ENCODE measurements around the gene SLC6A6. TPM values are rescaled to one million over a fixed set of nuclear protein-coding genes. Genes with fewer than 3 reads are reported as not detected.

SLC6A6 gene
- total and polyA plus RNA-seq, 4 donors, result 0.92 to 7.2 (median 2.9) TPM

DNA sequence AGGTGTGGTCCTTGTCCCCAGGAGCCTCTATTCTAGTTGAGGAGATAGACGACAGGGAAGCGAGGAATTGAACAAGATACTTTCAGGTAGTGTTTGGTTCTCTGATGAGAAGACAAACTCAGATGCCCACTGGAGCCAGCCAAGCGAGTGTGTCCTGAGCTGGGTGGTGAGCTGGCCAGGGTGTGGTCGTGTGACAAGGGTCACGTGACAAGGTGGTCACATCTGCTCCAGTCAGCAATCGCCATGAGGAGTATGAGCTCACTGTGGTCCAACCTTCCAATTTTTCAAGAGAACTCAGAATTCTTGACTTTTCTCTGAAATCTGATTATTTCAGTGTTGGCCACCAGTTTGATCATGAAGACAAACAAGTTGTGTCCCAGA is 39.5 kb downstream of the SLC6A6 start:
- H3K4me3 ChIP-seq (ENCODE audit: low read depth in 1 of 3, low read length in 3 of 3), result no peak overlapping the region
- H3K27ac ChIP-seq (ENCODE audit: low read depth in 1 of 2, low read length in 2 of 2), result no peak overlapping the region
- TF ChIP-seq, protein P1, sequence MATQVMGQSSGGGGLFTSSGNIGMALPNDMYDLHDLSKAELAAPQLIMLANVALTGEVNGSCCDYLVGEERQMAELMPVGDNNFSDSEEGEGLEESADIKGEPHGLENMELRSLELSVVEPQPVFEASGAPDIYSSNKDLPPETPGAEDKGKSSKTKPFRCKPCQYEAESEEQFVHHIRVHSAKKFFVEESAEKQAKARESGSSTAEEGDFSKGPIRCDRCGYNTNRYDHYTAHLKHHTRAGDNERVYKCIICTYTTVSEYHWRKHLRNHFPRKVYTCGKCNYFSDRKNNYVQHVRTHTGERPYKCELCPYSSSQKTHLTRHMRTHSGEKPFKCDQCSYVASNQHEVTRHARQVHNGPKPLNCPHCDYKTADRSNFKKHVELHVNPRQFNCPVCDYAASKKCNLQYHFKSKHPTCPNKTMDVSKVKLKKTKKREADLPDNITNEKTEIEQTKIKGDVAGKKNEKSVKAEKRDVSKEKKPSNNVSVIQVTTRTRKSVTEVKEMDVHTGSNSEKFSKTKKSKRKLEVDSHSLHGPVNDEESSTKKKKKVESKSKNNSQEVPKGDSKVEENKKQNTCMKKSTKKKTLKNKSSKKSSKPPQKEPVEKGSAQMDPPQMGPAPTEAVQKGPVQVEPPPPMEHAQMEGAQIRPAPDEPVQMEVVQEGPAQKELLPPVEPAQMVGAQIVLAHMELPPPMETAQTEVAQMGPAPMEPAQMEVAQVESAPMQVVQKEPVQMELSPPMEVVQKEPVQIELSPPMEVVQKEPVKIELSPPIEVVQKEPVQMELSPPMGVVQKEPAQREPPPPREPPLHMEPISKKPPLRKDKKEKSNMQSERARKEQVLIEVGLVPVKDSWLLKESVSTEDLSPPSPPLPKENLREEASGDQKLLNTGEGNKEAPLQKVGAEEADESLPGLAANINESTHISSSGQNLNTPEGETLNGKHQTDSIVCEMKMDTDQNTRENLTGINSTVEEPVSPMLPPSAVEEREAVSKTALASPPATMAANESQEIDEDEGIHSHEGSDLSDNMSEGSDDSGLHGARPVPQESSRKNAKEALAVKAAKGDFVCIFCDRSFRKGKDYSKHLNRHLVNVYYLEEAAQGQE (IDR thresholded peaks at IDR 0.05), result no peak
- TF ChIP-seq HNF4A (conservative IDR thresholded peaks at IDR 0.05) (no peak), EGR1 (IDR thresholded peaks at IDR 0.05; ENCODE audit: low read depth in 2 of 2) (no peak), GABPA (IDR thresholded peaks at IDR 0.05 in 1 of 2, conservative IDR thresholded peaks at IDR 0.05 in 1 of 2) (no peak), TAF1 (conservative IDR thresholded peaks at IDR 0.05) (no peak), HNF4G (IDR thresholded peaks at IDR 0.05) (no peak)
- TF ChIP-seq, protein P2, sequence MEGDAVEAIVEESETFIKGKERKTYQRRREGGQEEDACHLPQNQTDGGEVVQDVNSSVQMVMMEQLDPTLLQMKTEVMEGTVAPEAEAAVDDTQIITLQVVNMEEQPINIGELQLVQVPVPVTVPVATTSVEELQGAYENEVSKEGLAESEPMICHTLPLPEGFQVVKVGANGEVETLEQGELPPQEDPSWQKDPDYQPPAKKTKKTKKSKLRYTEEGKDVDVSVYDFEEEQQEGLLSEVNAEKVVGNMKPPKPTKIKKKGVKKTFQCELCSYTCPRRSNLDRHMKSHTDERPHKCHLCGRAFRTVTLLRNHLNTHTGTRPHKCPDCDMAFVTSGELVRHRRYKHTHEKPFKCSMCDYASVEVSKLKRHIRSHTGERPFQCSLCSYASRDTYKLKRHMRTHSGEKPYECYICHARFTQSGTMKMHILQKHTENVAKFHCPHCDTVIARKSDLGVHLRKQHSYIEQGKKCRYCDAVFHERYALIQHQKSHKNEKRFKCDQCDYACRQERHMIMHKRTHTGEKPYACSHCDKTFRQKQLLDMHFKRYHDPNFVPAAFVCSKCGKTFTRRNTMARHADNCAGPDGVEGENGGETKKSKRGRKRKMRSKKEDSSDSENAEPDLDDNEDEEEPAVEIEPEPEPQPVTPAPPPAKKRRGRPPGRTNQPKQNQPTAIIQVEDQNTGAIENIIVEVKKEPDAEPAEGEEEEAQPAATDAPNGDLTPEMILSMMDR (IDR thresholded peaks at IDR 0.05; ENCODE audit: low read depth, low read length, missing input control), result no peak
- no peak for DNase-seq (ENCODE audit: low spot score)
- 92% methylated on average over 6 of the region's 6 CpGs for WGBS
- H3K9ac ChIP-seq (ENCODE audit: low read depth in 1 of 2, low read length in 2 of 2), result no peak overlapping the region
- H3K9me3 ChIP-seq (ENCODE audit: control insufficient read depth in 4 of 4, low read length in 3 of 4), result no peaks in the 10 kb centered on the region
- H3K4me1 ChIP-seq (ENCODE audit: control insufficient read depth in 4 of 4, insufficient read depth in 4 of 4, low read length in 3 of 4), result peaks cover 1 to 8% (median 4%) of the 10 kb centered on the region in 4 donors
- no peaks in the 10 kb centered on the region for H3K27me3 ChIP-seq (ENCODE audit: control insufficient read depth in 4 of 4, insufficient read depth in 4 of 4, low read length in 3 of 4)
- H3K36me3 ChIP-seq (ENCODE audit: control insufficient read depth in 4 of 4, insufficient read depth in 3 of 4, low read depth in 1 of 4, low read length in 3 of 4), result peaks cover 0 to under 1% (median 0%) of the 10 kb centered on the region in 4 donors

DNA sequence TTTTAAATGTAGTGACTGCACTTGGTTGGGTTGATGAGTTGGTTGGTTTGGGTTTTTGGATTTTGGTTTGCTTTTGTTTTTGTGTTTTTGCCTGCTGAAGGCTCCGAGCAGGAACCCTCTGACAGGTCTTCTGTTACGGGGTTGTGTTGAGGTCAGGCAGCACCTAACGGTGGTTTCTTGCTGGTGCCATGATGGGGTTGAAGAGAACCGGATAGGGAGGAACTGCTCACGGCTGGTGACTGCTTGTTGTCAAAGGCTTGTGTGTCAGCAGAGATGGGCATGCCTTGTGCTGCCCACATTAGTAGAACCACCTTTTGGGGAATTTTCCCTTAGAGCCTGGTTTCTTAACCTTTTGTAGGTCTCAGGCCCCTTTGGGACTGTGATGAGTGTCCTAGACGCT is 42.0 kb downstream of the SLC6A6 start:
- Histone ChIP-seq H3K4me3 (ENCODE audit: low read depth in 1 of 3, low read length in 3 of 3) (no peak overlapping the region), H3K4me1 (ENCODE audit: control insufficient read depth in 4 of 4, insufficient read depth in 4 of 4, low read length in 3 of 4) (peaks cover 0 to 2% (median under 1%) of the 10 kb centered on the region in 4 donors), H3K27ac (ENCODE audit: low read depth in 1 of 2, low read length in 2 of 2) (no peak overlapping the region), H3K9me3 (ENCODE audit: control insufficient read depth in 4 of 4, low read length in 3 of 4) (no peaks in the 10 kb centered on the region), H3K27me3 (ENCODE audit: control insufficient read depth in 4 of 4, insufficient read depth in 4 of 4, low read length in 3 of 4) (no peaks in the 10 kb centered on the region), H3K36me3 (ENCODE audit: control insufficient read depth in 4 of 4, insufficient read depth in 3 of 4, low read depth in 1 of 4, low read length in 3 of 4) (peaks cover 0 to 5% (median 0%) of the 10 kb centered on the region in 4 donors), H3K9ac (ENCODE audit: low read depth in 1 of 2, low read length in 2 of 2) (no peak overlapping the region)
- 97% methylated on average over 6 of the region's 6 CpGs for WGBS
- TF ChIP-seq ZBTB33 (IDR thresholded peaks at IDR 0.05) (no peak), NR2F2 (IDR thresholded peaks at IDR 0.05) (no peak), TAF1 (conservative IDR thresholded peaks at IDR 0.05) (no peak), EGR1 (IDR thresholded peaks at IDR 0.05; ENCODE audit: low read depth in 2 of 2) (no peak), HNF4G (IDR thresholded peaks at IDR 0.05) (no peak), GABPA (IDR thresholded peaks at IDR 0.05 in 1 of 2, conservative IDR thresholded peaks at IDR 0.05 in 1 of 2) (no peak), HNF4A (conservative IDR thresholded peaks at IDR 0.05) (no peak), YY1 (IDR thresholded peaks at IDR 0.05) (no peak)
- TF ChIP-seq, protein P3, sequence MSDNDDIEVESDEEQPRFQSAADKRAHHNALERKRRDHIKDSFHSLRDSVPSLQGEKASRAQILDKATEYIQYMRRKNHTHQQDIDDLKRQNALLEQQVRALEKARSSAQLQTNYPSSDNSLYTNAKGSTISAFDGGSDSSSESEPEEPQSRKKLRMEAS (IDR thresholded peaks at IDR 0.05), result no peak
- TF ChIP-seq, protein P1 (IDR thresholded peaks at IDR 0.05), result no peak
- TF ChIP-seq, protein P2 (IDR thresholded peaks at IDR 0.05; ENCODE audit: low read depth, low read length, missing input control), result no peak
- no peak for DNase-seq (ENCODE audit: low spot score)

All from liver (tissue), 9 donors.